Measurements from ENCODE around the gene FLYWCH1.
A peak's percentile ranks its signal among the peaks of the same experiment; 100 is the strongest.

Gene FLYWCH1

DNA sequence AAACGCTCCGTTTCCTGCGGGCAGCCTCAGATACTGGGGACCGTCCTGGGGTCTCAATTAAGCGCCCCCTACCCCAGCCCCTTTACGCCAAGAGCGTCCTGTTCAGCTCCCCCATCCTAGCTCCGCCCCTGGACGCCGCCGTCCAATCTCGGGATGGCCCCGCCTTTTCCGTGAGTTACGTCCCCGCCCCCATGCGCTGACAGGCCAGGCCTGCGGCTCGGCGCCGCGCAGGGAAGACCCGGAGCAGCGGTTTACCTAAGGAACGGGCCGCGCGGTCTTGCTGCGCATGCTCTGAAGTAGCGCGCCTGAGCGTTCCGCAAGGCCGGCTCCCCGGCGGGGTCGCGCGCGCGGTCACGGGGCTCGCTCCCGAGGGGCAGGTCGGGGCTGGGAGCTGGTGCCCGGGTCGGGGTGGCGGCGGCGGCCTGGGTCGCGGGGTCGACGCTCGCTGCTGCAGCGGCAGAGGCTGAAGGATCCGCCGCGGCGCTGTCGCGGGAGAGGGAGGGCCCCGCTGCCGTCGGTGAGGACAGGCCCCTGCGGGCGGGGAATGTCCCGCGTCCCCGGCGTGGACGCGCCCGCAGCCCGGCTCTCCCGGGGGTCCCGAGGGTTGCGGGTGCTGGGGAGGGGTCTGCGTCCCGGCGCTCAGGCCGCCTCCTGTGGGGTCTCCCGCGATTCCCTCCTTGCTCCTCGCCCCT lies at the start of gene FLYWCH1:
Gene FLYWCH1 (plus strand): TSS at position 294 of the 692 bp plus-strand sequence. CDS start 17,755 bp downstream, outside the sequence.
- DNase-seq (ENCODE audit: low read depth in 2 of 2), result peak; percentile 99

DNA sequence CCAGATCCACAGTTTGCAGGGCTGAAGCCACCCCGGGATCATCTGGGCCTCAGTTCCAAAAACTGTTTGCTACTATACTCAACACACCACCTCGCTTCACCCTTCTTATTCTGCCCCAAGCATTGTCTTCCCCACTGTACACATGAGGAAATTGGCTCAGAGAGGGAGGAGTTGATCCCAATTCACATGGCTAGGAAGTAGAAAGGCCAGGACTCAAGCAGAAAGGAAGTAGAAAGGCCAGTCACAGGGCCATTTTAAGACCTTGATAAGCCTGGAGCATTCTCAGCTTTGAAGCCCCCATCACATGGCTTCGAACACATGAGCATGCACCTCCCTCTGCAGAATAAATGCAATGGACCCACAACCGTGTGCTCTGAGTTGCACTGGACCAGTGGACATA lies 46.1 kb upstream of the FLYWCH1 start:
- DNase-seq (ENCODE audit: low read depth in 2 of 2), result no peak

DNA sequence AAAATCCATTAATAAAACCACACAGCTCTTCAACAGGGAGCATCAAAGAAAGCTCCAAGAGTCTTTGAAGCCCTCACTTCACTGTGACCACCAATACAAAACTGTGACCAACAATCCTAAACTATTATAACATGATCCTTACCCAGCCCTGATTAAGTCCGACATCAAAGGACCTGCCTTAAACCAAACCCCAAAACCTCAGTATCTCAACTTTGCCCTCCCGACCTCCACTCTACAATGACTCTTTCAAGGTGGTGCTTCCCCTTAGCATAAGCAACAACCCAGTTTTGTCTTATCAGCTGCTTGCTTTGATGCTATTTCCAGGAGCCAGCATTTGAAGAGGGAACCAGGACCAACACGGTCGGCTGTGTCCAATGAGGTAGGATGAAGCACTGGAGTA lies 45.3 kb upstream of the FLYWCH1 start:
- no peak for DNase-seq (ENCODE audit: low read depth in 2 of 2)

GRCh38 chr16:2867661-2867986 lies 44.1 kb upstream of the FLYWCH1 start:
- no peak for DNase-seq (ENCODE audit: low read depth in 2 of 2)

DNA sequence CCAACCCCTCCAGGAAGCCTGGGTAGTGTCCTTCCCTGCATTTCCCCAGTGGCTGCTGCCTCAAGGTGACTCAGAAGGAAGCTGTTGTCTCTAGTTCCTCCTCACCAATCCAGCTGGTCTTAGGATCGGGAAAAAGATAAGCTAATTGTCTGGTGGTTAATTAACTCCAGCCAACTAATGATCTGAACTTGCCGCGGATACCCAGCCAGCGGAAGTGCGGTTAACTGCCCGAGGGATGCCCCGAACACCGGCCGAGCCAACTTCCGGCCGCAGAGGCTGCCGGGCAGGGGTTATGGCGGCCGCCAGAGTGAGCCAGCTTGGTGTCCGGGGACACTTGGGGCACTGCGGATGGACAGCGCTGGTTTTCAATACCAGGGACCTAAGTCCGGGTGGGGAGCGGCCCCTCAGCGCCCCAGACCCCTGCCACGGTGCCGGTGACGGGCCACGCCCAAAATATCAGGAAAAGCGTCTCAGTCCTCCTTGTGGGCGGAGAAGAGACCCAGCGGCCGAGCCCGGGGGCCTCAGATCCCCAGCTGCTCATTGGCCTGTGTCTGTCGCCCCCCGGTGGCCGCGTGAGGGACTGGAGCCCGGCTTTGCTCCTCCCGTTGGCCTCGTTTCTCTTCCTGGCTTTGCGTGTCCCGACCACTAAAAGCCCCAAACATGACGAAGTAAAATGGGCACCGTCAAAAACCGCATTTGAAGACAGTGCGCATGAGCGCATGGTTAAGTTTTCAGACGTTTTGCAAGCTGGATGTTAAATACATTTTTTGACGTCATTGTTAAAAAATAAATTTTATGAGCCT lies 43.5 kb upstream of the FLYWCH1 start:
- peak; percentile 93 to 96 for DNase-seq (ENCODE audit: low read depth in 2 of 2)

DNA sequence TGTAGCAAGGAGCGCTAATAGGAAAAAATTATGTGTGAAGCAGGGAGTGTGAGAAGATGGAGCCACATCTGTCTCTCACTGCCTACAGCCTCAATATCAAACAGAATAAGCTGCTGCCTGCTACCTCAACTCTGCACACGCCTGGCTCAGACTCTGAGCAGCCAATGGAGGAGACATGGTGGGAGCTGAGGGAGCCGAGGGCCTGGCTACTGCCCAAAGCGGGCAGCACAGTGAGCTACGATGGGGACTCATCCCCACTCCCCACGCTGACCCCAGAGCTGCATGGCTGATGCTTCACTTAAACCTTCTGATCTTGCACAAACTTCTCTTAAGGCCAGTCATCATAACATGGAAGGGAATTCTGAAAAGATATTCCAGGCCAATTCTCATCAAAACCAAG lies 39.8 kb upstream of the FLYWCH1 start:
- DNase-seq (ENCODE audit: low read depth in 2 of 2), result no peak

GRCh38 chr16:2874032-2874911 lies 37.5 kb upstream of the FLYWCH1 start:
- no peak for DNase-seq (ENCODE audit: low read depth in 2 of 2)

- peak; percentile 51 to 54 for DNase-seq (ENCODE audit: low read depth in 2 of 2)
Observed at GRCh38 chr16:2874912-2875362, 36.8 kb upstream of the FLYWCH1 start.

DNA sequence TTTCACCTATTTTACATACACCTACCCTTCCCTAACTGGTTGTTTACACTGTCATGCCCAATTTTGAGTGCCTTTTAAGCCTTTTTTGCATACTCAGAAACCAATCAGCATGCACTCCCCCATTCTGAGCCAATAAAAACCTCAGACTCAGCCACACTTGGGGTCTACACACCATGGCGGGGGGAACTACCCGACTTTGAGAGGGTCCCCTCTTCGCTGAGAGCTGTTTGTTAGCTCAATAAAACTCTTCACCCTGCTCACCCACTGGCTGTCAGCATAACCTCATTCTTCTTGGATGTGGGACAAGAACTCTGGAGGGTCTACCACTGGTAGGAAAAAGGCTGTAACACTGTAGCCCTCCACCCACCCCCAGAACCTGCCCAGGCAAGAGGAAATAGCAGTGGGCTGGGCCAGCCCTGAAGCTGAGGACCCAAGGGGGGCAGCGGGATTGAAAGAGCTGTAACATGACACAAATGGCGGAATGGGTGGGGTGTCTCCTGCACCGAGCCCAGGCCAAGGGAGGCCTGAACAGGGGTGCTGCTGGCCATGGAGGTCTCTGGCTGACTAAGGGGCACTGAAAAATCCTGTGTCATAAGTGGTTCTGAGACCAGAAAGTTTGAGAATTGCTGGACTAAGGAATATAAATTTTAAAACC lies 31.8 kb upstream of the FLYWCH1 start:
- DNase-seq (ENCODE audit: low read depth in 2 of 2), result no peak

GRCh38 chr16:2881783-2882649 lies 29.7 kb upstream of the FLYWCH1 start:
- DNase-seq (ENCODE audit: low read depth in 2 of 2), result no peak

- DNase-seq (ENCODE audit: low read depth in 2 of 2), result peak; percentile 99 to 100
Observed at GRCh38 chr16:2882650-2883457, 28.9 kb upstream of the FLYWCH1 start, which contains the start of gene FLYWCH2. TSS of gene FLYWCH2 (plus strand) at chr16:2883215. CDS start at chr16:2896450, 13,235 bp downstream.

DNA sequence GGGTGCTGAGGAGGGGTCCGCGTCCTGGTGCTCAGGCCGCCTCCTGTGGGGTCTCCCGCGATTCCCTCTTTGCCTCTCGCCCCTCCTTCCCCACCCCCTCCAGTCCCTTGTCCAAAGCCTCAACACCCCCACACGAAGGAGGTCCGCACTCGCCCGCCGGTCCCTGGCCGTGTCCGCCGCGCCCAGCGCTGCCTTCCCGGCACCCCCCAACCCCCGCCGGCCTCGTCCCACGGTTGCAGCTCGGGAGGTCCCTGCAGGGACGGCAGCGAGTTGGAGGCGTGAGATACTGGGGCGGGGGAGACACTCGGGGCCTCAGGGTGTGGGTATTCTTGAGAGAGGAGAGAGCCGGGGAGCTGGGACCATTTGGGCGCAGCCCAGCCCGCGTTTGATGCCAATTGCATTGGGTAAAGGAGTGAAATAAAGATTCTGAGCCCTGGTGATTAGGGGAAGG lies 28.2 kb upstream of the FLYWCH1 start:
- no peak for DNase-seq (ENCODE audit: low read depth in 2 of 2)

- DNase-seq (ENCODE audit: low read depth in 2 of 2), result no peak
Observed at GRCh38 chr16:2884041-2884451, 27.7 kb upstream of the FLYWCH1 start.

DNA sequence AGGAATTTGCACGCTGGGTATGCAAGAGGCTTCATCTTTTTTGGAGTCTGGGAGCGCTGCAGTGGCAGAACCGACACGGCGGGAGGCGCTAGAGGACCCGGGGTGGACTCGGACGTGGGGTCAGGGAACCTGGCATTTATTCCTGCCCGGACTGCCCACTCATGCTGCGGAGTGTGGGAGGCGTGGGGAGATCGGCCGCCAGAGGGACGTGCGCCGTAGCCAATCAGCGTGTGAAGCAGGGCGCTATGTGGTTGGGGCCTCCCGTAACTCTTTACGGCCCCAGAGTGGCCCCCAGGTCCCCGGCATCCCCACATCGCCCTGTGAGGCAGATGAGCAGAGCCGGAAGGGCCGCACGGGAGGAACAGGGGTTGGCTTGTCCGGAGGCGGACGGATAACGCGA lies 17.5 kb upstream of the FLYWCH1 start:
- no peak for DNase-seq (ENCODE audit: low read depth in 2 of 2)

- no peak for DNase-seq (ENCODE audit: low read depth in 2 of 2)
Observed at GRCh38 chr16:2895813-2896212, 15.9 kb upstream of the FLYWCH1 start.

- DNase-seq (ENCODE audit: low read depth in 2 of 2), result no peak
Observed at GRCh38 chr16:2896480-2897010, 15.2 kb upstream of the FLYWCH1 start.

GRCh38 chr16:2897110-2897509 lies 14.6 kb upstream of the FLYWCH1 start:
- DNase-seq (ENCODE audit: low read depth in 2 of 2), result no peak

DNA sequence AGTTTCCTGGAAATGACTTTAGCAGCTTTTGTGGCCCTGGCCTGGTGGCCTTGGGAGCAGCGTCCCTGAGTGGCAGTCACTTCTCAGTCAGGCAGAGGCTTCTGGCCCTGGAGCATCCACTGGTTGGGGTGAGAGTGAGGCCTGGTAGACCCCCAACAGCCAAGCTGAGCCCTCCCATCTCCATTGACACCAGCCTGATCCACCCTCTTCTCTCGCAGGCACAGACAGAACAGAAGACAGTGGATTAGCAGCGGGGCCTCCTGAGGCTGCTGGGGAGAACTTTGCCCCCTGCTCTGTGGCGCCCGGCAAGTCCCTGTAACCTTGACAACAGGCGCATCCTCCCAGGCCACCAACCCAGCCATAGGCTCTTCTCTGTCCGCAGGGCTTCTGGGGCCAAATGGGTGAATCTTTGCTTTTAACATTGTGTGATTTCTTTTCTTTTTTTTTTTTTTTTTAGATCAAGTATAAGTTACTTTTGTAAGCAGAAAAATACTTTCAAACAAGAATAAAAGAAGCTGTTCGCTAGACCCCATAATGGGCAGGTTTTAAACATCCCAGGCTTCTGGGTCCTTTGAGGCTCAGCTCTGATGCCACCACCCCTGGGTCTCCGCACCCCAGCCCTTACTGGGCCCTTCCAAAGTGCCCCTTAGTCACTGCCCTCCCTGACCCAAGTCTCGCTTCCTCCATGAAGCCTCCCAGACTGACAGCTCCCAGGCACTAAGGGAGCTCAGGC lies 12.7 kb upstream of the FLYWCH1 start:
- DNase-seq (ENCODE audit: low read depth in 2 of 2), result no peak

All from stimulated activated CD8-positive, alpha-beta memory T cell treated with anti-CD3 and anti-CD28 coated beads, Interleukin-2, amount 100 ng/mL, for 48 hours (primary cell).